LNCAP (cell line): ENCODE results near the gene HNRNPL.

ENCODE experiments used
- TF ChIP-seq, protein P1 (sequence below): fragments of 450-650 bp; IDR thresholded peaks from 2 replicates; pipeline ENCODE4 v1.5.1; 2017; ENCODE audit warnings: mild to moderate bottlenecking

Gene HNRNPL

DNA sequence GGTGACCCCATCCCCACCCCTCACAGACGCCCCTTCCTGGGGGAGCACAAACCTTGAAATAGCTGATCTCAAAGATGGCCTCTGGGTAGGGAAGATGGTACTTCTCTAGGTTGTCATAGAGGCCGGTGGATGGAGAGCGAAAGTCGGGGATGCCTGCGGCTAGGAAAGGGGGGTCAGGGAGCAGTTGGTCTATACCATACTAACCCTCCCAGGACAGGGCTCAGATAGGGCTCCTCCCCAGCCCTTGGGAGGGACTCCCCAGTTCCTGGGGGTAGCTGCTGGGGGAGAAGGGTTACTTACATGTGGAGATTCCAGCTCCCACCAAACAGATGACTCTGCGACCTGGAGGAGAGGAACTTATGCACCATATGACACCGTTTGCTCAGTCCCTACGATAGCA lies 40.0 kb upstream of the HNRNPL start:
- TF ChIP-seq, protein P1, sequence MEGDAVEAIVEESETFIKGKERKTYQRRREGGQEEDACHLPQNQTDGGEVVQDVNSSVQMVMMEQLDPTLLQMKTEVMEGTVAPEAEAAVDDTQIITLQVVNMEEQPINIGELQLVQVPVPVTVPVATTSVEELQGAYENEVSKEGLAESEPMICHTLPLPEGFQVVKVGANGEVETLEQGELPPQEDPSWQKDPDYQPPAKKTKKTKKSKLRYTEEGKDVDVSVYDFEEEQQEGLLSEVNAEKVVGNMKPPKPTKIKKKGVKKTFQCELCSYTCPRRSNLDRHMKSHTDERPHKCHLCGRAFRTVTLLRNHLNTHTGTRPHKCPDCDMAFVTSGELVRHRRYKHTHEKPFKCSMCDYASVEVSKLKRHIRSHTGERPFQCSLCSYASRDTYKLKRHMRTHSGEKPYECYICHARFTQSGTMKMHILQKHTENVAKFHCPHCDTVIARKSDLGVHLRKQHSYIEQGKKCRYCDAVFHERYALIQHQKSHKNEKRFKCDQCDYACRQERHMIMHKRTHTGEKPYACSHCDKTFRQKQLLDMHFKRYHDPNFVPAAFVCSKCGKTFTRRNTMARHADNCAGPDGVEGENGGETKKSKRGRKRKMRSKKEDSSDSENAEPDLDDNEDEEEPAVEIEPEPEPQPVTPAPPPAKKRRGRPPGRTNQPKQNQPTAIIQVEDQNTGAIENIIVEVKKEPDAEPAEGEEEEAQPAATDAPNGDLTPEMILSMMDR: no peak

DNA sequence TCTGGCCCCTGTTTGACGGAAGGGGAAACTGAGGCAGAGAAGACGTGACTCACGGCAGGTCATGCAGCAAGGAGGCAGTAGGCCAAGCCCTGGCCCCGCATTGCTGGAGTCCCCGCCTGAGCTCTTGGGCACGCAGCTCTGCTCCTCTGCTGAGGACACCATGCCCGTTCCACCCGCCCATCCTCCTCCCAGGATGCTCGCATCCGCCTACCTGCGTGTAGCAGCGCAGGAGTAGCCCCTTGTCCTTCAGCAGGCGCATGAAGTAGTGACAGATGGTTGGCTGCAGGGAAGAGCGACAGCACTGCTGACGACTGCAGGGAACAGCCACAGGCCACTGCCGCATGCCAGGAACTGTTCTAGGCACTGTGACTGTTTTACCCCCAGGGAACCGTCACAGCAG lies 39.1 kb upstream of the HNRNPL start:
- TF ChIP-seq, protein P1: no peak

GRCh38 chr19:38883286-38883685 lies 33.5 kb upstream of the HNRNPL start:
- TF ChIP-seq, protein P1: no peak

DNA sequence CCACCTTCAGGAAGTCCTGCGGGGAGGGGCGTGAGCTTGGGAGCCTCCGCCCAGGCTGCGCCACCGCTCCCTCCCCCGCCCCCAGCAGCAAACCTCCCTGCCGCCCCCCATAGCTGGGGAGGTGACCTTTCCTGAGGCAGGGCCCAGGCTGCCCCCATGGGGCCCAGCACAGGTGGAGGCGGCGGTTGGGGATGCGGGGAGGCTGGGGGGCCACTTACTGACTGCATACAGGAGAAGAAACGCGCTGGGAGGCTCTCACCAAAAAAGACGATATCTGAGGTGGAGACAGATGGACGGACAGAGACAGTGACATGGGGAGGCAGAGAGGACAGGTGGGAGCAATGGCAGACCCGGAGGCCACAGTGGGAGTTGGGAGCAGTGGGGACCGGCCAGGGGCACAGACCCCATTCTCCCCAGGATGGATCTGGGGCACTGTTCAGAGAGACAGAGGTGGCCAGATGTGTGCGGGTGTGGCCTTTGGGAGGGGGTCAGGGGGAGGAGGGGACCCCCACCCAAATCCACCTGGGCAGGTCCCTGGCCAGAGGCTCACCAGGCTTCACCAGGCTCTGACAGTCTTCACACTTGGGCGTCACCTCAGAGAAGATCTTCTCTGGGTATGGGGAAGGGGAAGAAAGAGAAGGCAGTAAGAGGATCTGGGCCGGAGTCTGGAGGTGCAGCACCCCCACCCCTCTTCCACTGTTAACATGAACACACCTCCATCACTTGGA lies 31.3 kb upstream of the HNRNPL start:
- TF ChIP-seq, protein P1: no peak

- TF ChIP-seq, protein P1: no peak
Measured at GRCh38 chr19:38880076-38880881, 30.5 kb upstream of the HNRNPL start.

DNA sequence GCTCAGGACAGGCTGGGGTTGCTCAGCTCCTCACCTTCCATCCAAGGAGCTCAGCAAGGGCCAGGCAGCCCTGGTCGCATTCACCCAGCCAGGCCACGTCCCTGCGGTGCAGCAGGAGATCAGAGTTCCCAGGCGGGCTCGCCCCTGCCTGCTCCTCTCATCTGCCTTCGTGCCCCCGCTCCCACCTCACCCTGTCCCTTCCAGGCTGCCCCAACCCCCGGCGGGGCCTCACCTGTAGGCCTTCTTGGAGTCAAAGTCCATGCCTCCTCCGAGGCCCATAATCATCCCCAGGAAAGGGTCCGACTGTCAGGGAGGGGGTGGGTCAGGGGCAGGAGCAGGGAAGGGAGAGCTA lies 29.6 kb upstream of the HNRNPL start:
- TF ChIP-seq, protein P1: no peak

DNA sequence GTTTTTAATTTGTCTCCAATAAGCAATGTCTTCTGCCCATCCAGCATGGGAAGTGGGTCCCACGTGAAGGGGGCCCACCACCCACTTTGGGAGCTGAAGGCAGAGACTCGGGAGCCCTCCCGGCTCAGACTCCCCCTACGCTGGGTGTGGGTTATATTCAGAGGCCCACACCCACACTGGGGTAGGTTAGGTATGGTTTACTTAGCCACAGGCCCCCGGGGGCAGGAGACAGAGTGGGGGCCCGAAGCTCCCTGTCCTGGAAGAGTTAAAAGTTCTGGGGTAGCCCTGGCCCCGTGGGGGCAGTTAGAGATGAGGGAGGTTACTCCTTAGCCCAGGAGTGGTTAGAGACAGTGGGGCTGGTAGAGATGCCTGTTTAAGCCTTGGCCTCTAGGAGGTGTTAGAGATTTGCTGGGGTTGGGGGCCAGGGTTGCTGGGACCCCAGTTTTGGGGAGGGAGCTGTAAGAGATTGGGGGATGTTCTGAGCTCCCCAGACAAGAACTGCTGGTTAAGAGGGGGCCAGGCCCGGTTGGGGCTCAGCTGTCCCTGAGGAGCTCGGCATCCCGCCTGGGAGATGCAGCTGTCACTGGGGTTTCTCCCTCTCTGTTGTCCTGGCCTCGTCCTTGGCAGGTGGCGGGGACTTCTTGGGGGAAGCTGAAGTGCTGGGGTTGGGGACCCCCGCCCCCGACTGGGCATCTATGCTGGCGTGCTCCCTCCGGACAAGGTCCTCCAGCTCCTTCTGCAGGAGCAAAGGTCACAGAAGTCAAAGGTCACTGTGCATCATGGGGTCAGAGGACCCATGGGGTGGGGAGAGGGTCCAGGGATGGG lies 29.0 kb upstream of the HNRNPL start:
- TF ChIP-seq, protein P1: no peak
